H54 (cell line): ENCODE results near the gene POLR3A.

ENCODE experiments used
- DNase-seq: peaks from one replicate; pipeline ENCODE4 v3.0.0; 2011; ENCODE audit warnings: low spot score, mixed read lengths; ENCODE audit not compliant: insufficient read length
- FAIRE-seq: peaks from 3 replicates; lab custom pipeline; 2011; peaks lifted over from hg19 to GRCh38; lab: Jason Lieb, UNC
- POLR2A ChIP-seq: IDR thresholded peaks from 2 replicates; pipeline ENCODE4 v1.6.1; 2011; ENCODE audit warnings: low read depth, mild to moderate bottlenecking, low read length

Gene POLR3A

DNA sequence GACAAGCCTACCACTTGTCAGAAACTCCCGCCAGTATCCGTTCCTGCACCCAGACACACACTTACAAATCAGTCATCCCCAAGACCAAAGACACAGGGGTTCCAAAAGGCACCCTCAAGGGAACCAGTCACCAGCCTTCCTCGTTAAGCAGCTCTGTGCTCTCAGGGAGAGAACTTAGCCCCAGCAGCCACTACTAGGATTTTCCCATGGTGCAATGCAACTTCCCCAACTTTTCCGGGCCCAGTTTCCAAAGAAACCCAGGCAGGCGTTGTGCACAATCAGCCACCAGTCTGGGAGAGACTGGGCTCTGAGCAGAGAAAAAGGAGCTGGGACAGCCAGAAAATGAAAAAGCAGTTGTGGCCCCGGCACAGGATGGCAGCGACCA, 103.9 kb downstream of the POLR3A start:
- no peak for FAIRE-seq
- peak; percentile 54 for DNase-seq
- TF ChIP-seq POLR2A = no peak

DNA sequence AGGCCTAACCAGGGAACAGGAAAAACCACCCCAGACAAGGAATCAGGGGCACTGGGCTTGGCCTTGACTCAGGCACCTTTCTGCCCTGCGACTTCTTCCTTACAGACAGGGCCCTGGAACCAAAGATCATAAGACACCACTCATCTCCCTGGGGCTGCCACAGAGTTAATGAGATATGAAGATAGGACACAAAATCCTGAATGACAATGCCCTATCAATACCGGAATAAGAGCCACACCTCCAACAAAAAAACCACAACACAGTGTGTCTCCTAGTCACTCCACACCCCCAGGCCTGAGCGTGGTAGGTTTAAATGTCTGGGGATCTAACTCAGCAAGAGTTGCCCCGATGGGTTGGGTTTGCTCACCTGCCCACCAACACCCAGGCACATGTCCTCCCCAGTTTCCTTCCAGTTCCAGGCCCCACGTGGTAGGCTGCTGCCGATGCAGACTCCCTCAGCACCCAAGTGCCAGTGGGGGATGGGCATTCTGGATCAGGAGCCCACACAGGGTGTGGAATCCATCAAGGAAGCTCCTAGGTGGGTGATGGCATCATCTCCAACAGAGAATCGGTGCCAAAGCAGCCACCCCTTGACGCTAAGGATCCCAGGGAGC, 106.6 kb downstream of the POLR3A start:
- DNase-seq = no peak
- FAIRE-seq = no peak
- no peak for TF ChIP-seq POLR2A

DNA sequence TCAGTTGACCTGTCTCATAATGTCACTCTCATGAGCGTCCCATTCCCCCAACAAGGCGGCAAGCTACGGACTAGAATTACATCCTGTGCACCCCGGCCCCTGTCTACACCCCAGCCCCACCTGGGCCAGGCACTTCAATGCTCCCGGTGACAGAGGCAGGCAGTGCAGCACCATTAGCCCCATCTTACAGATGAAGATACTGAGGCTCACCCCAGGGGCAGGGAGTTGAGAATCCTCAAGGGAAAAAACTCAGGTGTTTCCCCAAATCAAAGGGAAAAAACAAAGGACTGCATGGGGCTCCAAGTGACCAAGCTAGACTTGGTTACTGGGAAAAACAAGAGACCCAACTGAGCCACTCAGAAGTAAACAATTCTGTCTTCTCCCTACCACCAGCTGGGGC, 107.3 kb downstream of the POLR3A start:
- FAIRE-seq (no peak), DNase-seq (no peak)
- no peak for TF ChIP-seq POLR2A

DNA sequence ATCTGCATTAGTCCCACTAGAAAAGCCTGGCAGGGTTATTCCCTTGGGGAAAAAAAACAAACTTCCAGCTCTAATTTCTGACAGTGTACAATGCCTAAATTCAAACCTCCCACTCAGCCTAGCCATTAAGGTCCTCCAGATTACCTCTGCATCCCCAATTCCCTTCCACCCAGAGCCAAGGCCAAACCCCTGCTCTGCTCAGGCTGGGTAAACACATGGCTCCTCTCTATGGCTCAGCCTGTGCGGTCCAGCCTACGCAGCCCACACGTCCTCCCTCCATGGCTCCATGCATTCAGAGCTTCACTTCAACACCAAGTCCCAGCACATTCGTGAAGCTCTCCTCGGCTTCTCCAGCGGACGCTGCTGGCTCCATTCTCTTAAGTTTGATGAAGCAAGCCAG, 107.9 kb downstream of the POLR3A start:
- no peak for FAIRE-seq

DNA sequence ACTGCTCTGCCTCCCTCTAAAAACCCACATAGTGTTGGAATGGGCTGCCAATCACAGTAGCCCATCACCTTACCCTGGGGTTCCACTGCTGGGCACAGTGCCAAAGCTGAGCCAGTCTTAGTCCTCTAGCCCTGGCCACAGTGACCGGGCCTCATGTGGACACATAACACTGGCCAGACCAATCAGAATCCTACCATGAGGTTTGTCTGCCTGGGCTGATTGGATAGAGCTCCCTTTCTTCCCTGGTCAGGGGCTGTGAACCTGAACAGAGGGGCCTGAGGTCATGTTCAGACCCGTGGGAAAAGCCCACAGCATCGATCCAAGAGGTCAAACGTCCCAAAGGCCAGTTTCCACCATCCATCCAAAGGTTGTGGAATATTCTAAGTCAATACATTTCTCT, 108.8 kb downstream of the POLR3A start:
- no peak for TF ChIP-seq POLR2A
- DNase-seq (no peak), FAIRE-seq (no peak)

More for the DNA sequence above, 107.9 kb downstream of the POLR3A start:
- TF ChIP-seq POLR2A = no peak
- DNase-seq = no peak

DNA sequence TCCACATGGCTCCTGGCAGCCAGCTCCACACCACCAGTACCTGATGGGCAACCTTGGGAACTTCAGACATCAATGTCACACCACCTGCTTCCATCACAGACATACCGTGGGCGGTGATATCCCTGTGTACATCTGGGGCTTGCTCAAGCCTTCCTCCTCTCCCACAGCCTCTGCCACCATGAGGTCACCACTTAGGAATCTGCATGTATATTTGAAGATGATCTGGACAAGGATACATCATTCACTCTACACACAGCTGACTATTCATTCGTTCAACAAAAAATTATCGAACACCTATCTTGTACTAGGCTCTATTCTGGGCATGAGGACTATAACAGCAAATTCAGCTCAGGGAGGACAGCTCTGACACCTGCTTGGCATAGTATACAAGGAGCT, 109.6 kb downstream of the POLR3A start:
- no peak for TF ChIP-seq POLR2A
- peak; percentile 89 for DNase-seq
- peak; percentile 23 for FAIRE-seq
